Esophagus (tissue), 2 donors: ENCODE data around the gene TRPM3. TPM values are rescaled to one million over a fixed set of nuclear protein-coding genes. Genes with fewer than 3 reads are reported as not detected.

Source experiments
- H3K27ac ChIP-seq, 2 donors: one replicate each; pipeline ENCODE4 v1.5.1; 2013; ENCODE audit warnings: low read depth in 2 of 2, mild to moderate bottlenecking in 2 of 2, inconsistent platforms in 1 of 2, low read length in 1 of 2, moderate library complexity in 1 of 2
- H3K27me3 ChIP-seq, 2 donors: one replicate each; pipeline ENCODE4 v1.6.1; 2013; ENCODE audit warnings: low read length in 2 of 2, control low read depth in 1 of 2, mild to moderate bottlenecking in 1 of 2; ENCODE audit not compliant: insufficient read depth in 2 of 2, control insufficient read depth in 1 of 2
- H3K36me3 ChIP-seq, 2 donors: one replicate each; pipeline ENCODE4 v1.6.1; 2013; ENCODE audit warnings: low read length in 1 of 2; ENCODE audit not compliant: control insufficient read depth in 2 of 2, insufficient read depth in 2 of 2
- H3K4me1 ChIP-seq, 2 donors: one replicate each; pipeline ENCODE4 v1.6.1; 2013; ENCODE audit warnings: low read length in 1 of 2; ENCODE audit not compliant: control insufficient read depth in 2 of 2, insufficient read depth in 2 of 2
- H3K4me3 ChIP-seq, 2 donors: one replicate each; pipeline ENCODE4 v1.5.1; 2013; ENCODE audit warnings: low read length in 2 of 2, mild to moderate bottlenecking in 2 of 2, low read depth in 1 of 2, moderate library complexity in 1 of 2
- H3K9me3 ChIP-seq, 2 donors: one replicate each; pipeline ENCODE4 v1.6.1; 2013; ENCODE audit warnings: mild to moderate bottlenecking in 2 of 2, low read depth in 1 of 2, low read length in 1 of 2, moderate library complexity in 1 of 2; ENCODE audit not compliant: control insufficient read depth in 2 of 2, insufficient read depth in 1 of 2
- WGBS, 2 donors: extraction: QIAGEN DNeasy Blood & Tissue Kit; methylation state at CpG; one replicate each; pipeline ENCODE4 v1.1.7; 2013; 5-methylcytosine and 5-hydroxymethylcytosine counted together
- polyA plus RNA-seq, 2 donors: library from polyadenylated mRNA; stranded (reverse); fragments of 200-250 nt; gene quantifications; one replicate each; pipeline ENCODE4 v1.2.3, GENCODE V29; 2013
- donor health status: healthy with polysubstance abuse.
- donor health status: Bipolar disorder and iron deficiency.

Gene TRPM3
- polyA plus RNA-seq, 2 donors = under 0.01 to 0.02 TPM

DNA sequence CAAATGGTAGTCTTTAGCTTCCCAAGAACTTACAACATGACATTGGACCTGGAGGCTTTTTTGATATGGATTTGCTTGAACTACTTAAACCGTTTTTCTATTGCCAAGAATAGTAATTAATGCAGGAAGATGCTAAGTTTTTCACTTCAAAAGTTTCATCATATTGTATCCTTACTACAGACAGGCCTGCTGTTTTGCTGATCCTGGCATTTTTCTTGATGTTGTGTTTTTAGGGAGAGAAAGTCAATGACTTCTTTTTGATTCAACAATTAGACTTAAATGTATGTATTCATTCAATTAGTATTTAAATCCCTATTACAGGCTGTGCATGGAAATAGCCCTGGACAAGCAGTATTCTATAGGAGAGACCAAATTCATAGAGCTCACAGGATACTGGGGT is 172.7 kb downstream of the TRPM3 start:
- H3K27ac ChIP-seq = no peak overlapping the region
- H3K4me1 ChIP-seq = no peaks in the 10 kb centered on the region
- H3K36me3 ChIP-seq = no peaks in the 10 kb centered on the region
- WGBS, 2 donors = 23 to 27% methylated on average over 1 of the region's 1 CpG
- H3K27me3 ChIP-seq = no peaks in the 10 kb centered on the region
- H3K9me3 ChIP-seq = no peaks in the 10 kb centered on the region
- no peak overlapping the region for H3K4me3 ChIP-seq

DNA sequence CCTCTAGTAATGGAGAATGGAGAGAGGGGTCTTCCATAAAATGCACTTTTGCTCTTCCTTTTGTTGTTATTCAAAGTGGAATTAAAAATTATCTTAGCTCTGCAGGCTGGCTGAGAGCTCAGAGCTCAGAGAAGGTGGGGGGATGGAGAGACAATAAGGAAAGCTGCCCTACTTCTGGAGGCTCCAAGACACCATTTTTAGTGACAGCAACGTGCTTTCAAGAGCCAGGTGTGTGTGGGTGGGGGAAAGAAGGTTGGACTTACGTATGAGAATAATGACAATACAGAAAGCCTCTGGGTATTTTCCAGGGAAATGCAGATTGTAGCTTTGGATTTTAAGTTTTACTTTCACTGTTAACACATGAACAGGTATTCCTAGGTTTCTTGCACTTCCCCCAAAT is 173.9 kb downstream of the TRPM3 start:
- Histone ChIP-seq H3K4me1 (no peaks in the 10 kb centered on the region), H3K36me3 (no peaks in the 10 kb centered on the region), H3K9me3 (no peaks in the 10 kb centered on the region), H3K27ac (no peak overlapping the region), H3K4me3 (no peak overlapping the region), H3K27me3 (no peaks in the 10 kb centered on the region)
- WGBS, 2 donors = 16 to 20% methylated on average over 2 of the region's 2 CpGs

DNA sequence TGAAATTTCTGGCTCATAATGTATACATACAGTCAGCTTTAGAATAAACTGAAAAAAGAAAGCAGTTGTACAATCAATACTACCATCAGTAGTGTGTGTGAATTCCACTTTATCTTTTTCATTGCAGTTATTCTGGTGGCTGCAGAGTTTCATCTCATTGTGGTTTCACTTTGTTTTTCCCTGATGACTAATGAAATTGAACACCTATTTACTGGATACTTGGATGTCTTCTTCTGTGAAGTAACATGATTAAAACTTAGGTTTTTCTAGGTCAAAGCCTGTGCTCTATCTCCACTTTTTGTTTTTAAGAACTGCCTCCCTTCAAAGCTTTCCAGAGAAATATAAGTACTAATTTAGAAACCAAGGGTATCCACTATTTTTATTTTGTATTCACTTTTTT is 174.3 kb downstream of the TRPM3 start:
- Histone ChIP-seq H3K36me3 (no peaks in the 10 kb centered on the region), H3K27ac (no peak overlapping the region), H3K9me3 (no peaks in the 10 kb centered on the region), H3K4me1 (no peaks in the 10 kb centered on the region), H3K27me3 (no peaks in the 10 kb centered on the region), H3K4me3 (no peak overlapping the region)

DNA sequence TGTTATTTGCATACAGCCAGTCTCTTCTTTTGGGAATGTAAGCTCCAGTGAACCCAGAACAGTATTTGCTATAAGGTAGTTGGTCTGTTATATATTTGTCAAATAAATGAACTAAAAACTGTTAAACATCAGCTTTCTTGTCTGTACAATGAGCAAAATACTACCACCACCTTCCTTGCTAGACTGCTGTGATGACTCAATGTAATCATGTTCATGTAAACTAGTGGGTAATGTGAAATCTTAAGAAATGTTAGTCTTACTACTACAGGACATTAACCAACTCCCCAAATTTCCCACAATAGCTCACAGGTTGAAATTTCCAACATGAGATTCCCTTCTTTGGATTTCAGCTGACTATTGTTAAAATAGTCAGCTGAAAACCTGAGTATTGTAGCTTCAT is 176.1 kb downstream of the TRPM3 start:
- Histone ChIP-seq H3K4me1 (no peaks in the 10 kb centered on the region), H3K36me3 (no peaks in the 10 kb centered on the region), H3K27me3 (no peaks in the 10 kb centered on the region), H3K4me3 (no peak overlapping the region), H3K27ac (no peak overlapping the region), H3K9me3 (no peaks in the 10 kb centered on the region)

DNA sequence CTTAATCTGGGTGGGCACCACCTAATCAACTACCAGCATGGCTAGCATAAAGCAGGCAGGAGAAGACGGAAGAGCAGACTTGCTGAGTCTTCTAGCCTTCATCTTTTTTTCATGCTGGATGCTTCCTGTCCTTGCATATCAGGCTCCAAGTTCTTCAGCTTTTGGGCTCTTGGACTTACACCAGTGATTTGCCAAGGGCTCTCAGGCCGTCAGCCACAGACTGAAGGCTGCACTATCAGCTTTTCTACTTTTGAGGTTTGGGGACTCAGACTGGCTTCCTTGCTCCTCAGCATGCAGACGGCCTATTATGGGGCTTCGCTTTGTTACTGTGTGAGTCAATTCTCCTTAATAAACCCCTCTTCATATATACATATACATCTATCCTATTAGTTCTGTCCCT is 180.2 kb downstream of the TRPM3 start:
- no peak overlapping the region for H3K4me3 ChIP-seq

DNA sequence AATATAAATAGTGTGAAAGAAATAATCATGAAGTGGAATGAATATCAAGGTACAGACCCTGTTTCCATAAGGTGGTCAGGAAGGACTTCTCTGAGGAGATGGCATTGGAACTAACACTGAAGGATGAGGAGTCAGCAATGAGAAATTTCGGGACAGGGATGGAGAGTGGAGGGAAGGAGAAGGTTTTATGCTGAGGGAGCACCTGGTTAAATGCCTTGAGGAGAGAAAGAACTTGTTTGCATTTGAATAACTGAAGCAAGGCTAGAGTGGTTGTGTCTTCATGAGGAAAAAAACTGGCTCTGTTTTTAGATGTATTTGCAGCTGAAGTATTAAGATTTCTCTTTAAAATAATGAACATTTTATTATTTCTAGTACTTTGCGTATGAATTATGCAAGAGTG is 180.8 kb downstream of the TRPM3 start:
- no peak overlapping the region for H3K4me3 ChIP-seq
- H3K27me3 ChIP-seq = no peaks in the 10 kb centered on the region
- 54 to 56% methylated on average over 2 of the region's 2 CpGs for WGBS, 2 donors

More for the DNA sequence above, 180.2 kb downstream of the TRPM3 start:
- H3K4me1 ChIP-seq = no peaks in the 10 kb centered on the region
- no peaks in the 10 kb centered on the region for H3K36me3 ChIP-seq
- 66 to 75% methylated on average over 4 of the region's 4 CpGs for WGBS, 2 donors
- H3K27me3 ChIP-seq = no peaks in the 10 kb centered on the region
- no peaks in the 10 kb centered on the region for H3K9me3 ChIP-seq
- no peak overlapping the region for H3K27ac ChIP-seq

DNA sequence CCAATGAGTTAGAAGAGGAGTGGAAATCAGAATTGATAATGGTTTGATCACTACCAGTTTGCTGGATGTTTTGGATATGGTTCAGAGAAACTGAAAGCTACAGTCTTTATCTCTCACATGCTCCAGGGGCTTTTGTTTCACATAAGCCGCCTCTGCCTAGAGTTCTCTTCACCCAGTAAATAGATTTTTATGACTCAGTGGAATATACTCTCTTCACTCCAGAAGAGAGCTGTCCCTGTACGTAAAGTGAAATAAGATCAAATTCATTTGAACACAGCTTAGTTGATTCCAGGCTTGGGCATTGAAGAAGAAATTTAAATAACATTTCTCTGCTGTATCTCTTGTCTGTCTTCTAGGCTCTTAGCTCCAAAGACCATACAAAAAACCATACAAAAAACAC is 184.9 kb downstream of the TRPM3 start:
- Histone ChIP-seq H3K9me3 (no peaks in the 10 kb centered on the region), H3K4me3 (no peak overlapping the region), H3K27ac (no peak overlapping the region), H3K36me3 (no peaks in the 10 kb centered on the region), H3K4me1 (no peaks in the 10 kb centered on the region), H3K27me3 (no peaks in the 10 kb centered on the region)
- WGBS, 2 donors = 52 to 61% methylated on average over 2 of the region's 2 CpGs

More for the DNA sequence above, 180.8 kb downstream of the TRPM3 start:
- no peak overlapping the region for H3K27ac ChIP-seq
- H3K36me3 ChIP-seq = no peaks in the 10 kb centered on the region
- no peaks in the 10 kb centered on the region for H3K9me3 ChIP-seq
- no peaks in the 10 kb centered on the region for H3K4me1 ChIP-seq

DNA sequence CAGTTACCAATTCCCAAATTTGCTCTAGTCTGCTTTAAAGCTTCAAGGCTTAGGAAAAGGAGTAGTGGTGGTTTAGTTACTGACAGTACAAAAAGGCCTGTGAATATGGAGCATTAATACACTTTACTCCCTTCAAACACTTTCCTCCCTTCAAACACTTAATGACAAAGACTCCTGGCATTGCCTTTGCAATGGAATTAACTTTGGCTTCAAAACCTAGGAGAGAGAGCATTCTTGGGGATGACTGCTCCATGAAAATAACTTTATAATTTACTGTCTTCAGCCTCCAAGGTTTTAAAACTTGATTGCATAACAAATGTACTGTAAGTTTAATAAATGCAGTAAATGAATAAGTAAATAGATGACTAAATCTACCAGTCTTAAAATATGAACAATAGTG is 185.6 kb downstream of the TRPM3 start:
- no peak overlapping the region for H3K27ac ChIP-seq
- H3K9me3 ChIP-seq = no peaks in the 10 kb centered on the region
- no peak overlapping the region for H3K4me3 ChIP-seq
- H3K27me3 ChIP-seq = no peaks in the 10 kb centered on the region
- H3K36me3 ChIP-seq = no peaks in the 10 kb centered on the region
- no peaks in the 10 kb centered on the region for H3K4me1 ChIP-seq

DNA sequence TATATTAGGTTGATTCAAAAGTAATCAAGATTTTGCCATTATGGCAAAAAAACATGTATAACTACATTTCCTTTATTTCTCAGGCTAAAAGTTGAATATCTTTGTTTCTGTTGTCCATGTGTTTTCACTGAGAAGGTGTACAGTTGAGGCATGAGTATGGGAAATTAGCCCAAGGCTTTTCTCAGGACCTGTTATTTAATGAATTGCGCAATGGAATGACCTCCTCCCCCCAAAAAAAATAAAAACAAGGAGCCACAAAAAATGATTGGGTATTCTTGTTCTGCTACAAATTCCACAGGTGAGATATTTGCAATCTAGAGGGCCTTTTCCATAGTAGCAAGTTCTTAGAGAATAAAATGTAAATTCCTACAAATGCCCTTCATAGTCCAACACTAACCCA is 186.8 kb downstream of the TRPM3 start:
- no peaks in the 10 kb centered on the region for H3K36me3 ChIP-seq
- H3K9me3 ChIP-seq = no peaks in the 10 kb centered on the region
- no peak overlapping the region for H3K4me3 ChIP-seq
- H3K27me3 ChIP-seq = no peaks in the 10 kb centered on the region
- H3K4me1 ChIP-seq = no peaks in the 10 kb centered on the region
- no peak overlapping the region for H3K27ac ChIP-seq
- WGBS, 2 donors = 78 to 87% methylated on average over 1 of the region's 1 CpG

DNA sequence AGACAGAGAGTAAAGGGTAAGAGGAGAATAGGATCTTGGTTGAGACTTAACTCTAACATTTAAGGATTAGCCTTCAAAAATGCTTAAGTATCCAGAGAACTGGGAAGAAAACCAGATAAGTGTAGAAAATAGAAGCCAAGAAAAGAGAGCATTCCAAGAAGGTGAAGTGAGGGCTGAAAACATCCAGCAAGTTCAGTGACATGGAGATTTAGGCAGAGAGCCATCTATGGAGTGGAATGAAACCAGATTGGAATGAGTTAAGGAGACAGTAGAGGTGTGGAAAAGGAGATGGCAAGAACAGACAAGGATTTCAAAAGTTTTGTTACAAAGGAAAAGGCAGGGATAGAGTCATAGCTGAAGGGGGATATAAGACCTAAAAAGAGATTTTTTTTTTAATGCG is 188.1 kb downstream of the TRPM3 start:
- 65 to 72% methylated on average over 1 of the region's 1 CpG for WGBS, 2 donors
- Histone ChIP-seq H3K9me3 (no peaks in the 10 kb centered on the region), H3K4me1 (no peaks in the 10 kb centered on the region), H3K36me3 (no peaks in the 10 kb centered on the region), H3K4me3 (no peak overlapping the region), H3K27me3 (no peaks in the 10 kb centered on the region), H3K27ac (no peak overlapping the region)
